HG02571 (cell line): Measurements from ENCODE around the gene EIF4A3.
A peak's percentile ranks its signal among the peaks of the same experiment; 100 is the strongest.
"Not testable (repeated sequence)": the region's sequence is repeated elsewhere in the genome, so short reads cannot be mapped to it uniquely, and the experiment has no call there.

ENCODE experiments used
- ATAC-seq: cut with Tn5 transposase; IDR thresholded peaks from one replicate; pipeline ENCODE4 v1.9.1; 2021; ENCODE audit warnings: mild to moderate bottlenecking, moderate library complexity; ENCODE audit not compliant: unreplicated experiment

Gene EIF4A3

DNA sequence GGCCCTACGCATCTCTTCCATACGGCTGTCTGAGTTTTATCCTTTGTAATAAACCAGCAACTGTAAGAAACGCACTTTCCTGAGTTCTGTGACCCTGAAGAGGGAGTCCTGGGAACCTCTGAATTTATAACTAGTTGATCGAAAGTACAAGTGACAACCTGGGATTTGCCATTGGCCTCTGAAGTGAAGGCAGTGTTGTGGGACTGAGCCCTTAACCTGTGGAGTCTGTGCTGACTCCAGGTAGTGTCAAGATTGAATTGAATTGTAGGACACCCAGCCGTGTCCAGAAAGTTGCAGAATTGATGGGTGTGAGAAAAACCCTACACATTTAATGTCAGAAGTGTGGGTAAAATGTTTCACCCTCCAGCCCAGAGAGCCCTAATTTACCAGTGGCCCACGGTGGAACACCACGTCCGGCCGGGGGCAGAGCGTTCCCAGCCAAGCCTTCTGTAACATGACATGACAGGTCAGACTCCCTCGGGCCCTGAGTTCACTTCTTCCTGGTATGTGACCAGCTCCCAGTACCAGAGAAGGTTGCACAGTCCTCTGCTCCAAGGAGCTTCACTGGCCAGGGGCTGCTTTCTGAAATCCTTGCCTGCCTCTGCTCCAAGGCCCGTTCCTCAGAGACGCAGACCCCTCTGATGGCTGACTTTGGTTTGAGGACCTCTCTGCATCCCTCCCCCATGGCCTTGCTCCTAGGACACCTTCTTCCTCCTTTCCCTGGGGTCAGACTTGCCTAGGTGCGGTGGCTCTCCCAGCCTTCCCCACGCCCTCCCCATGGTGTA lies 44.1 kb downstream of the EIF4A3 start:
- ATAC-seq = no peak

DNA sequence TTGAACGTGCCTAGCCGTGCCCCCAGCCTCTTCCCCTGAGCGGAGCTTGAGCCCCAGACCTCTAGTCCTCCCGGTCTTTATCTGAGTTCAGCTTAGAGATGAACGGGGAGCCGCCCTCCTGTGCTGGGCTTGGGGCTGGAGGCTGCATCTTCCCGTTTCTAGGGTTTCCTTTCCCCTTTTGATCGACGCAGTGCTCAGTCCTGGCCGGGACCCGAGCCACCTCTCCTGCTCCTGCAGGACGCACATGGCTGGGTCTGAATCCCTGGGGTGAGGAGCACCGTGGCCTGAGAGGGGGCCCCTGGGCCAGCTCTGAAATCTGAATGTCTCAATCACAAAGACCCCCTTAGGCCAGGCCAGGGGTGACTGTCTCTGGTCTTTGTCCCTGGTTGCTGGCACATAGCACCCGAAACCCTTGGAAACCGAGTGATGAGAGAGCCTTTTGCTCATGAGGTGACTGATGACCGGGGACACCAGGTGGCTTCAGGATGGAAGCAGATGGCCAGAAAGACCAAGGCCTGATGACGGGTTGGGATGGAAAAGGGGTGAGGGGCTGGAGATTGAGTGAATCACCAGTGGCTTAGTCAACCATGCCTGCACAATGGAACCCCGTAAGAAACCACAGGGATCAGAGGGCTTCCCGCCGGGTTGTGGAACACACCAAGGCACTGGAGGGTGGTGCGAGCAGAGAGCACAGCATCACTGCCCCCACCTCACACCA lies 44.8 kb downstream of the EIF4A3 start:
- ATAC-seq = no peak

DNA sequence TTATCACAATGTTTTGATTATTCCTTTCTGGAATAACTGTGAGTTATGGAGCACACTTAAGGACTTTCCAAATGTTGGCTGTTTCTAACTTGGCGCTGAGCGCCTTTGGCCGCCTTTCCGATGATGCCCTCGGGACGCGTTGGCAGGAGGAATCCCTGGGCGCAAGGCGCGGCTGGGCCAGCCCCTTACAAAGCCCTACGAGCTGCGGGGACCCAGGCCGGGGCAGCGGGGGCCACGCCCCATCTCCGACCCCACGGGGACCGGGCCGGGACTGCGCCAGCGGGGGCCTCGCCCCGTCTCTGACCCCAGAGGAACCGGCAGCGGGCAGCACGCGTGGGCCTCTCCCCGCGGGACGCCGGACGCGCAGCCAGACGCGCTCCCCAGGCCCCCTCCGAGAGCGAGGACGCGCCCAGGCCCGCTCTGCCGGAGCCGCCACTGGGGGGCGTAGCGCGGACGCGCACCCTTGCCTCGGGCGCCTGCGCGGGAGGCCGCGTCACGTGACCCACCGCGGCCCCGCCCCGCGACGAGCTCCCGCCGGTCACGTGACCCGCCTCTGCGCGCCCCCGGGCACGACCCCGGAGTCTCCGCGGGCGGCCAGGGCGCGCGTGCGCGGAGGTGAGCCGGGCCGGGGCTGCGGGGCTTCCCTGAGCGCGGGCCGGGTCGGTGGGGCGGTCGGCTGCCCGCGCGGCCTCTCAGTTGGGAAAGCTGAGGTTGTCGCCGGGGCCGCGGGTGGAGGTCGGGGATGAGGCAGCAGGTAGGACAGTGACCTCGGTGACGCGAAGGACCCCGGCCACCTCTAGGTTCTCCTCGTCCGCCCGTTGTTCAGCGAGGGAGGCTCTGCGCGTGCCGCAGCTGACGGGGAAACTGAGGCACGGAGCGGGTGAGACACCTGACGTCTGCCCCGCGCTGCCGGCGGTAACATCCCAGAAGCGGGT lies 45.6 kb downstream of the EIF4A3 start, which contains the start of gene GAA:
Gene GAA, plus strand, starts transcription at position 571 of the 935 bp plus-strand sequence. CDS start 3,006 bp downstream, outside the sequence.
- peak; percentile 69 for ATAC-seq

DNA sequence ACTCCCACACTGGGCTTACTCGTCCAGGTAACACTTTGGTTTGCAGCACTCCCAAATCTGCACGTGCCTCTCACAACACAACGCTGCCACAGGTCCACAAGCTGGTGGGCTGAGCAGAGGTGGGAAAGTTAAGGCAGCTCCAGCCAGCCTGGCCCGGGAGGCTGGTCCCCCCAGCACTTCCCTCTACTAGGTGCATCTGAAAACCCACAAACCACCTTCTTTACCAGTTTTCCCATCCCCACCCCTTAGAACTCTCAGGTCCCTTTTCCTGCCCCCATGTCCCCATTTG lies 46.9 kb downstream of the EIF4A3 start:
- ATAC-seq = no peak

DNA sequence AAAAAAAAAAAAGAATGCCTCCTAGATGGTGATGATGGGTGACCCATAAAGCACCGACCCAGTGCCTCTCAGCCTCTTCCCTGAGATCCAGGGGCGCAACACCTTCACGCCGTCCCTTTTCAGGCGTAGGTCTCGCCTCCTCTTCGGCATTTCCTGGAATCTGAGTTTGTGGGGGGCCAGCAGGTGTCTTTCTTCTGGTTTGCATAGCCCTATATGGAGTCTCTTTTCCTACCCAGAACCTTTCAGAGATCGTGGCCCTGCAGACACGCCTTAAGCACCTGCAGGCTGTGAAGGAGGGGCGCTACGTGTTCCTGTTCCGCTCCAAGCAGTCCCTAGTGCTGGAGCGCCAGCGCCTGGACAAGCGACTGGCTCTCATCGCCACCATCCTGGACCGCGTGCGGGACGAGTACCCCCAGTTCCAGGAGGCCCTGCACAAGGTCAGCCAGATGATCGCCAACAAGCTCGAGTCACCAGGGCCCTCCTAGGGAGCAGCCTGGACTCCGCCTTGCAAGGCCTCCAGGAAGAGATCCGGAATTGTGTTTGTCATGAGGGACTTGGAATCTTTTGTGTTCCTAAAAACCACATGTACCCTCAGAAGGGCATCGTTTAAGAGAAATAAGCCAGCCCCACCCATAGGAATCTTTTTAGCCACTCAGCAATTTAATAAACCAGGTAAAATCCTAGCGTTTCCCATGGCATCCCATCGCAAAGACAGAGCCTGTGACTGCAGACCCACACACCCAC lies 47.5 kb downstream of the EIF4A3 start:
- no peak for ATAC-seq

DNA sequence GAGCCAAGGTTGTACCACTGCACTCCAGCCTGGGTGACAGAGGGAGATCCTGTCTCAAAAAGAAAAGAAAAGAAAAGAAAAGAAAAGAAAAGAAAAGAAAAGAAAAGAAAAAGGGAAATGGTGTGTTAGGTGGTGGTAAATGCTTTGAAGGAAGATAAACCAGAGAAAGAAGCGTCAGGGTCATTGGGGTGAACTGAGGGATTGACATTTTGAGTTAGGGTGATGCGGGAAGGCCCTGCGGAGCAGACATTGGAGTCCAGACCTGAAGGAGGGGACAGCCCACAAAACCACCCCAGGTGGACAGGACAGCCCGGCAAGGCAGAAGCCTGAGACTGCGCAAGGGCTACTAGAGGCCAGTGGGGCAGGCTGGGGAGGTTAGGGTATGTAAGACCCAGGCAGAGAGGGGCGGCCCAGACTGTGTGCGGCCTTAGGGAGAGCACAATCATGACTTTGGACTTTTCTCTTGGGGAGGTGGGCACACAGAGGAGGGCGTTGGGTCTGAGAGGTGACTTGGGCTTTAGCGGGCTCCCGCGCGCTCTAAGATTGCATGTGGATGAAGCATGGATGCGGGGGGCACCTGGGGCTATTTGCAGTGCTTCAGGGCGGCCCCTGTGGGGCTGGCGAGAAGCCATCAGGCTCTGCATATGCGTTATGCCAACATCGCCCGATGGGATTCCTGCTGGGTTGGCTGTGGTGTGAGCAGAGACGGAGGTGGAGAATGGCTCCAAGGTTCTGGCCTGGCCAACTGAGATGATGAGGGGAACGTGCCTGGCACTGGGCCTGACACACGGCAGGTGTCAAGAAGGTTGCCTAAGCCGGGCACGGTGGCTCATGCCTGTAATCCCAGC lies 48.9 kb downstream of the EIF4A3 start:
- ATAC-seq = no peak

DNA sequence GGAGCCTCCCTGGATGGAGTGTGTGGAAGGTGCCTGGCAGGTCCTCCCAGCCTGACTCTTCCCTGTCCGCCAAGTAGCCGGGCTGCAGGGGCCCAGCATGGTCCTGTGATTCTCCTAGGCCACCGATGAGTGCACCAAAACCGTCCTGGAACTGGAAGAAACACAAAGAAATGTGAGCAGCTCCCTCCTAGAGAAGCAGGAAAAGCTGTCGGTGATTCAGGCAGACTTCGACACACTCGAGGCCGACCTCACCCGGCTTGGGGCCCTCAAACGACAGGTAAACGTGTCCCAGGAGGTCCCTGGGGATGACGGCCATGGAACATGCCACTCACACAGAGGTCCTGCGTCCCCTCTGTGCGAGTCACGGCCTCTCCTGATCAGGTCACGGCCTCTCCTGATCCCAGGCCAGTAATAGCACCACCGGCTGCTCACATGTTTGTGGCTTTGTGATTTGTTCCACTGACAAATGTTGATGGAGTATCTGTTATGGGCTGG lies 49.8 kb downstream of the EIF4A3 start:
- no peak for ATAC-seq

DNA sequence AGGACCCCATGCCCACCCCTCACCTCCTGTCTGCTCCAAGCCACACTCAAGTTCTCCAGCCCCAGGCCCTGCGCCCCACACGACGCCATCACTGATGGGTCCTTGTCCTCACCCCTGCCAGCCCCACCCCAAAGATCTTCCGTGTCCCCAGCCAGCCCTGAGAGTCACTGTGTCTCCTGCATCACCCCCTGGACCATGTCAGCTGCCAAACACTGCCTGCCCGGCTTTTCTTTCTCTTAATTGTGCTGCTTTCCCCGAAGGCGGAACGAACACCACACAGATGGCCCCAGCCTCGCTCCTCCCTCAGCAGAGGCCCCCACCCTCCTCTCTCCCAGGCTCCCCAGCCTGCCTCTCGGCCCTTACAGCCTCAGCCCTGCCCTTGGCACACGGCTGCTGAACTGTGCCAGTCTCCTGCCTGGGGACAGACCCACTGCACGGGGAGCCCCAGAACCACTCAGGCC lies 50.3 kb downstream of the EIF4A3 start:
- ATAC-seq = no peak

DNA sequence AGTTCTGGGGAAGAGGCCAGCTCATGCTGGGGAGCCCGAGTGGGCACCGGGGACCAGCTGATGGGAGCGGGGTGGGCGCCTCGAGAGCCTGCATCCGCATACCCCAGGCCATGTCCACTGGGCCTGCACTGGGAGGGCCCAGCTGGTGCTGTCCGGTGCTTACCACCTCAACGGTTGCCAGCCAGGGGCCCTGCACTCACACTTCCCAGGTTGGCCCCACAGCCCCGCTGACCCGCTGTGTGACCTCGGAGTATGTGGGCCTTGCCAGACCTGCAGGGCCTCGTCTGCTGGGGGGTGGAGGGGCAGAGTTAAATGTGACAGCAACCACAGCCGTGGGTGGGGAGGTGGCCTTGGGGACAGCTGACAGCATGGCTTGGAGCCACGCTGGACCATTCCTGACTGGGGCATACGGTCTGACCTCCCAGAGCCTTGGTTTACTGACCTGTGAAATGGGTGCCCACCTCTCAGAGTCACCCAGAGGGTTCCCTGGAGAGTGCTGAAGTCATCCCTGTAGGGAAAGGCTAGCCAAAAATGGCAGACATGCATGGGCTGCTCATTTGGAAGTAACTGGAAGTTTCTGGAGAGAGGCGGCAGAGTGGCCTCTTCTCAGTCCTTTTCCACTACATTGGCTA lies 51.0 kb downstream of the EIF4A3 start:
- no peak for ATAC-seq

DNA sequence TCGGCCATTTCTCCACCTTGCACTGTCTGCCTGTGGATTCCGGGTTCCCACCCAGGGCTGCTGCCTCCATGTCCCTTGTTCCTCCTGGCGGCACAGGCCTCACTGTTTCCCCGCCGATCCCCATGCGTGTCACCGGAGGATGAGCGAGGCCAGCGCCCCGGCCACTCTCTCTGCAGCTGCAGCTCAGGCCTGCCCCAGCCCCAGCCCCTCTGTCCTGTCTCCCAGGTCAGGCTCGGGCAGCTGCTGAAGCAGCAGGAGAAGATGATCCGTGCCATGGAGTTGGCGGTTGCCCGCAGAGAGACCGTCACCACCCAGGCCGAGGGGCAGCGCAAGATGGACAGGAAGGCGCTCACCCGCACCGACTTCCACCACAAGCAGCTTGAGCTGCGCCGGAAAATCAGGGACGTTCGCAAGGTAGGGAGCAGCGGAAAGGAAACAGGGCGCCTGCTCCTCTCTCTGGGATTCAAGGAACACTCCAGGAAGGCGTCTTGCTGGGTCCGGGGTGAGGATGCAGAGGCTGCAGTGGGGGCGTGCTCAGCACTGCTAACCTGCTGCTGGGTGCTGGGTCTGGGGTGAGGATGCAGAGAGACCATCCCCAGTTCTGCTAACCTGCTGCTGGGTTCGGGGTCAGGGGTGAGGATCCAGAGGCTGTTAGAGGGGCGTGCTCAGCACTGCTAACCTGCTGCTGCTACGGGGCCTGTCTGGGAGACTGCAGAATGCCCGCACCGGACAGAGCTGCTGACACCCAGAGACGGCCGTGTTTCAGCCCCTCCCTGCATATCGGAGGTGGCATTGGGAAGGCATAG lies 51.7 kb downstream of the EIF4A3 start:
- ATAC-seq = no peak

DNA sequence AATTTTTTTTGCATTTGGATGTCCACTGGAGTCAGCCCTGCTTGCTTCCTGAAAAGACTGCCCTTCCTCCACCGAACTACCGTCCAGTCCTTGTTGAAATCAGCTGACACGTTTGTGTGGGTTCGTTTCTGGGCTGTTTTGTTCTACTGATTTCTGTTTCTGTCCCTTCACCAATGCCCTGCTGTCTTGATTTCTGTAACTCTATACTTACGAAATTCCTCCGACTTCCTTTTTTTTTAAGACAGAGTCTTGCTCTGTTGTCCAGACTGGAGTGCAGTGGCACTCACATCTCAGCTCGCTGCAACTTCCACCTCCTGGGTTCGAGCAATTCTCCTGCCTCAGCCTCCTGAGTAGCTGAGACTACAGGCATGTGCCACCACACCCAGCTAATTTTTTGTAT lies 54.0 kb downstream of the EIF4A3 start:
- ATAC-seq = no peak

DNA sequence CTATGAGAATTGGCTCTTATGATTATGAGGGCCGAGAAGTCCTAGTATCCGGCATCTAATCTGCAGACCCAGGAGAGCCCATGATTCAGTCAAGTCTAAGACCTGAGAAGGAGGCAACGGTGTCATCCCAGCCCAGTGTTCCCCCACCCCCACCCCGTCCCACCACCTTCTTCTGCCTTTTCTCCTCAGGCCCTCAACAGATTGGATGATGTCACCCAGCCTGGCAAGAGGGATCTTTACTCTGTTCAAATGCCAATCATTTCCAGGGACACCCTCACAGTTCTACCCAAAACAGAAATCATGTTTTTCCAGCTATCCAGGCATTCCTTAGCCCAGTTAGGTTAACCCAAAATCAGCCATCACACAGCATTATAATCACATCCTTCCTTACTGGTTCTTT lies 55.6 kb downstream of the EIF4A3 start:
- ATAC-seq = no peak

DNA sequence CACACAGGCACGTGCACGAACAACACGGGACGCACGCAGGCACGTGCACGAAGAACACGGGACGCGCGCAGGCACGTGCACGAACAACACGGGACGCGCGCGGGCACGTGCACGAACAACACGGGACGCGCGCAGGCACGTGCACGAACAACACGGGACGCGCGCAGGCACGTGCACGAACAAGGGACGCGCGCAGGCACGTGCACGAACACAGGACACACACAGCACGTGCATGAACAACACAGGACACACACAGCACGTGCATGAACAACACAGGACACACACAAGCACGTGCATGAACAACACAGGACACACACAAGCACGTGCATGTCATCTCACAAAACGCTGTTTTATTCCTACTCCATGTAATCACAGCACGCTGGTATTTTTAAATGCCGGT lies 56.8 kb downstream of the EIF4A3 start:
- ATAC-seq = not testable (repeated sequence)

DNA sequence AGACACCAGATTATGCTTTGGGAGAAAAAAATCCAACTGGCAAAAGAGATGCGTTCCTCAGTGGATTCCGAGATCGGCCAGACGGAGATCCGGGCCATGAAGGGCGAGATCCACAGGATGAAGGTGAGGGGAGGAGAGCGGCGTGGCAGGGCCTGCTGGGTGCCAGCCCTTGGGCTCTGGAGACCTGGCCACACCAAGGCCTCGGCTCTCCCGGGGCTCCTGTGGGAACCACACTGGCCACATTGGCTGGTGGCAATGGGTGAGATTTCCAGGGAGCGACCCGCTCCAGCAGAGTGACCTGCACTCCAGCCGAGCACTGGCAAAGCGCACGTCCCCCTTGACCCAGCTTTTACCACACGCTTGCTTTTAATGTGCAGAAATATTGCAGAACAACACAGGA lies 57.2 kb downstream of the EIF4A3 start:
- ATAC-seq = no peak

DNA sequence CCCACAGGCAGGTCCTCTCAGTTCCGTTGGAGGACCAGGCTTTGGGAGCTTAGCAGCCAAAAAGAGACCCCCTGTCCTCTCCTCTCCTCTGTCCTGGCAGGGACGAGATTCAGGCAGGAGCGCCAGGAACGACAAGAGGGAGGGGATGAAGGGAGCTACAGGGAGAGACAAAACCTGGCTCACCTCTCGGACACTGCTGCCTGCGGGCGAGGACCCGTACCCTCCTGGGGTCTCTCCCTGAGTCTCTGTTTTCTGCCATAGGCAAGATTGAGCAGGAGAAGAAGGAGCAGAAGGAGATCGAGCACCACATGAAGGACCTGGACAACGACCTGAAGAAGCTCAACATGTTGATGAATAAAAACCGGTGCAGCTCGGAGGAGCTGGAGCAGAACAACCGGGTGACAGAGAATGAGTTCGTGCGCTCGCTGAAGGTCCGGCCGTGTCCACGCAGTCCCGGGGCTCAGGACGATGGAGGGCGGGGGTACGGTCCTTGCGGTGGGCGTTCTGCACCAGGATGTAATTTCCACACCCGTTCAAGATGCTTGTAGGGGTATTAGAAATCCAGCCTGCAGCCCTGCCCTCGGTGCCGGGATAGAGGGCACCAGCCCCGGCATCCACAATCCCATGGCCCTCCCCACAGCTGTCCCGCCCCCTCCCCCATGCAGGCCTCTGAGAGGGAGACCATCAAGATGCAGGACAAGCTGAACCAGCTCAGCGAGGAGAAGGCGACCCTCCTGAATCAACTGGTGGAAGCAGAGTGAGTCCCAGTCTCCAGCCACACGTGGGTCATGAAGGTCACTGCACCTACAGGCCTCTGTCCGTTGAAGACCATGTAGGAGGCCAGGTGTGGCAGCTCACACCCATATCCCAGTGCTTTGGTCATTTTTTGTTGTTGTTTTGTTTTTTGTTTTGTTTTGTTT lies 59.3 kb downstream of the EIF4A3 start:
- no peak for ATAC-seq

DNA sequence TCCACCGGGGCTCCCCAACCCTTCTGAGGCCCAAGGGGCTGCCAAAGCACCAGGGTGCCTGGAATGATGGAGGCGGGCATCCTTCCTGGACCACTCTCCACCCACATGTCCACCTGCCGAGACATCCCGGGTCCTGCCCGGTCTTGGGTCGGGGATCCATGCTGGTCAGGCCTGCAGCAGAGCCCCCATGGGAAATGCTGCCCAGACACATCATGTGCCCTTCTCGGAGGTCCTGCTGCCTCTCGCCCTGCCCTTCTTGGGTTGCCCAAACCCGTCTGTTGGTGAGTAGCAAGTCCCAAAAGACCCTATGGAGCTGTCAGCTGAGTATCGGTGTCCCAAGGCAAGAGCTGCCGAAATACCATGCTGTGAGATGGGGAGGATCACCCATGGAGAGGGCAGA lies 60.3 kb downstream of the EIF4A3 start:
- ATAC-seq = no peak

DNA sequence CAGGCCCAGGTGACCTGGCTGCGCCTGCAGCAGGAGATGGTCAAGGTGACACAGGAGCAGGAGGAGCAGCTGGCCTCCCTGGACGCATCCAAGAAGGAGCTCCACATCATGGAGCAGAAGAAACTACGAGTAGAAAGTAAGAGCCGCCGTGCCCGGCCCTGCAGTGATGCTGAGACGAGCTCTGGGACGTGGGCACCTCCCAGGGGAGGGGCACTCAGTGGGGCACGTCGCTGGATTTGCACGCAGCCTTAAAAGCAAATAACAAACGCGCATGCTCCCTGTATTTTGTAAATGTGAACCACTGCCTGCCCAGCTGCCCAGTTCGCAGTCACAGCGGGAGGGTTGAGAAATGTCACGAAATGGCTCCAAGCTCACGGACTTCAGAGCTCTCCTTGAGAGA lies 60.8 kb downstream of the EIF4A3 start:
- ATAC-seq = no peak
